Measurements from ENCODE around the gene NFYA. TPM values are rescaled to one million over a fixed set of nuclear protein-coding genes. Genes with fewer than 3 reads are reported as not detected.

The NFYA gene
- polyA plus RNA-seq, 3 donors = 9.7 to 21.4 (median 10.7) TPM

DNA sequence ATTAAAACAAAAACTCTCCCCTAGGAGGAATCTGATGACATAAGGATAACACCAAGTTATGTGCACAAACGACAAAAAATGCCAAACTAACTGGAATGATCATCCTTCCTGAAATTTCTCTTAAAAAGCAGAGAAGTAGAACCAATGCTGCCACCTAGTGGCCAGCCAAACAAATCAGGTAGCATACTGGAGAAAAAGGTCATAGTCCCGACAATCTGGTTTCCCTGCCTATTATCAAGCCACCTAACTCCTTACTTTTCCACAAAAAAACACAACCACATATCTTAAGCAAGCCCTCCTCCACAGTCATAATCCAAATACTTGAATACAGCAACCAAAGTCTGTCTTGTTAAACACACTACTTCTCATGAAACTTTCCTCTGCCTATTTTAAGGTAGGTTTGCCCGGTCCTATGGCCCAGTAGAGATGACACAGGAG is 5.9 kb upstream of the NFYA start:
- intact Hi-C loops (cut with micrococcal nuclease) = no loop called here
- Histone ChIP-seq H3K27ac (ENCODE audit: low read depth in 1 of 2, low read length in 2 of 2) (no peak overlapping the region), H3K4me2 (replicated peaks; ENCODE audit: extremely low read depth, low read length, poor library complexity, severe bottlenecking) (no peak overlapping the region), H4K20me1 (ENCODE audit: insufficient read depth, low read length) (no peaks in the 10 kb centered on the region), H3K9ac (ENCODE audit: insufficient read depth, low read length, poor library complexity, severe bottlenecking) (no peak overlapping the region), H3K36me3 (replicated peaks in 1 of 2; ENCODE audit: control insufficient read depth in 1 of 2, insufficient read depth in 2 of 2, low read length in 2 of 2) (peaks cover 34 to 74% of the 10 kb centered on the region in 2 donors), H3K4me1 (ENCODE audit: control insufficient read depth in 1 of 2, insufficient read depth in 2 of 2, low read length in 2 of 2) (peaks cover 6 to 9% of the 10 kb centered on the region in 2 donors), H3K79me2 (ENCODE audit: insufficient read depth, low read length) (peaks cover 7% of the 10 kb centered on the region), H3K27me3 (ENCODE audit: control insufficient read depth in 2 of 2, insufficient read depth in 2 of 2, low read length in 2 of 2) (no peaks in the 10 kb centered on the region), H3K4me3 (replicated peaks in 1 of 3; ENCODE audit: low read depth in 2 of 3, low read length in 3 of 3) (no peak overlapping the region), H3K9me3 (replicated peaks in 1 of 2; ENCODE audit: control insufficient read depth in 1 of 2, insufficient read depth in 1 of 2, low read length in 2 of 2) (no peaks in the 10 kb centered on the region), H2AFZ (ENCODE audit: insufficient read depth, low read depth, low read length, poor library complexity, severe bottlenecking) (no peak overlapping the region)
- no peak overlapping the region for H3K27ac Mint-ChIP-seq
- 0% methylated on average over 2 of the region's 3 CpGs for WGBS (ENCODE audit: insufficient coverage)
- DNase-seq = peak; percentile 61 to 74 (median 69)
- H3K27me3 Mint-ChIP-seq (ENCODE audit: low read depth in 3 of 3) = no peaks in the 10 kb centered on the region
- no peaks in the 10 kb centered on the region for H3K9me3 Mint-ChIP-seq
- TF ChIP-seq, protein P1, sequence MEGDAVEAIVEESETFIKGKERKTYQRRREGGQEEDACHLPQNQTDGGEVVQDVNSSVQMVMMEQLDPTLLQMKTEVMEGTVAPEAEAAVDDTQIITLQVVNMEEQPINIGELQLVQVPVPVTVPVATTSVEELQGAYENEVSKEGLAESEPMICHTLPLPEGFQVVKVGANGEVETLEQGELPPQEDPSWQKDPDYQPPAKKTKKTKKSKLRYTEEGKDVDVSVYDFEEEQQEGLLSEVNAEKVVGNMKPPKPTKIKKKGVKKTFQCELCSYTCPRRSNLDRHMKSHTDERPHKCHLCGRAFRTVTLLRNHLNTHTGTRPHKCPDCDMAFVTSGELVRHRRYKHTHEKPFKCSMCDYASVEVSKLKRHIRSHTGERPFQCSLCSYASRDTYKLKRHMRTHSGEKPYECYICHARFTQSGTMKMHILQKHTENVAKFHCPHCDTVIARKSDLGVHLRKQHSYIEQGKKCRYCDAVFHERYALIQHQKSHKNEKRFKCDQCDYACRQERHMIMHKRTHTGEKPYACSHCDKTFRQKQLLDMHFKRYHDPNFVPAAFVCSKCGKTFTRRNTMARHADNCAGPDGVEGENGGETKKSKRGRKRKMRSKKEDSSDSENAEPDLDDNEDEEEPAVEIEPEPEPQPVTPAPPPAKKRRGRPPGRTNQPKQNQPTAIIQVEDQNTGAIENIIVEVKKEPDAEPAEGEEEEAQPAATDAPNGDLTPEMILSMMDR (IDR thresholded peaks at IDR 0.05) = peak; percentile 94
- peaks cover 64 to 67% of the 10 kb centered on the region in 2 donors for H3K36me3 Mint-ChIP-seq
- H3K4me3 Mint-ChIP-seq = no peak overlapping the region
- H3K4me1 Mint-ChIP-seq = peaks cover 10% of the 10 kb centered on the region

DNA sequence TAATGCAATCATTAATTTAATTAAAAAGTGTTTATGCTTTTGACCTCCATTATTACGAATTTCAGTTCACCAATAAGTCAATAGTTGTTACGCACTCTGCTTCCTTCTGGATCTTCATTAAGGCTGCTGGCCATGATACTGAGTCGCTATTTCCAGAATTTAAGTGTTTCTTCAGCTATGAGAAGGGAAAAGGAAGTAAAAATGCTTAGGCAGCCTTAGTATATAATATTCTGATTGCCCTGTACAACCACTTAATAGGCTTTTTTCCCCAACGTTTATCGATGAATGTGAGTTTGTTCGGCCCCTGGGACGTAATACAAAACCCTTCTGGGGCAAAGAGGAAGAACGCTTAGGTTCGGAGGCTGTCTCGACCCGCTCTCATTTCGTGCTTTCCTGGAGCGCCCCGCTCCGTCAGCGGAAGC is 1.3 kb upstream of the NFYA start:
- H3K4me2 ChIP-seq (replicated peaks; ENCODE audit: extremely low read depth, low read length, poor library complexity, severe bottlenecking) = peak overlapping the region; percentile 77
- H3K4me3 ChIP-seq (replicated peaks in 1 of 3; ENCODE audit: low read depth in 2 of 3, low read length in 3 of 3) = peak overlapping the region; percentile 64 to 88 (median 88)
- peak overlapping the region; percentile 96 for H3K9ac ChIP-seq (ENCODE audit: insufficient read depth, low read length, poor library complexity, severe bottlenecking)
- no peaks in the 10 kb centered on the region for H3K9me3 Mint-ChIP-seq
- H3K27ac ChIP-seq (ENCODE audit: low read depth in 1 of 2, low read length in 2 of 2) = peak overlapping the region; percentile 96 to 98
- TF ChIP-seq, protein P1 (IDR thresholded peaks at IDR 0.05) = no peak
- H3K4me1 Mint-ChIP-seq = peaks cover 31% of the 10 kb centered on the region
- peak overlapping the region; percentile 88 to 93 for H3K4me3 Mint-ChIP-seq
- H3K9me3 ChIP-seq (replicated peaks in 1 of 2; ENCODE audit: control insufficient read depth in 1 of 2, insufficient read depth in 1 of 2, low read length in 2 of 2) = no peaks in the 10 kb centered on the region
- H3K36me3 Mint-ChIP-seq = peaks cover 38% of the 10 kb centered on the region in 2 donors
- H3K27me3 ChIP-seq (ENCODE audit: control insufficient read depth in 2 of 2, insufficient read depth in 2 of 2, low read length in 2 of 2) = no peaks in the 10 kb centered on the region
- intact Hi-C loops (cut with micrococcal nuclease) = loop anchor here (5.0 to 10.0 kb wide), 3 partner anchors 111 to 663 kb away; partner anchors contain the start of gene TFEB (in 1 of the 2)
- peaks cover 18 to 27% of the 10 kb centered on the region in 2 donors for H3K4me1 ChIP-seq (ENCODE audit: control insufficient read depth in 1 of 2, insufficient read depth in 2 of 2, low read length in 2 of 2)
- H3K27me3 Mint-ChIP-seq (ENCODE audit: low read depth in 3 of 3) = no peaks in the 10 kb centered on the region
- H2AFZ ChIP-seq (ENCODE audit: insufficient read depth, low read depth, low read length, poor library complexity, severe bottlenecking) = peak overlapping the region; percentile 82
- peak overlapping the region; percentile 97 to 99 (median 98) for H3K27ac Mint-ChIP-seq
- H3K36me3 ChIP-seq (replicated peaks in 1 of 2; ENCODE audit: control insufficient read depth in 1 of 2, insufficient read depth in 2 of 2, low read length in 2 of 2) = peaks cover 8 to 31% of the 10 kb centered on the region in 2 donors
- H3K79me2 ChIP-seq (ENCODE audit: insufficient read depth, low read length) = peaks cover 42% of the 10 kb centered on the region
- DNase-seq = peak in 1 of 3 donors; percentile 87
- WGBS (ENCODE audit: insufficient coverage) = 0% methylated on average over 13 of the region's 16 CpGs
- H4K20me1 ChIP-seq (ENCODE audit: insufficient read depth, low read length) = peaks cover 10% of the 10 kb centered on the region

Data from CD14-positive monocyte (primary cell).